Ishikawa (cell line): ENCODE data around the gene PARD3.

Experiments used
- EP300 ChIP-seq: IDR thresholded peaks from 2 replicates; pipeline ENCODE4 v1.6.1; 2012; ENCODE audit warnings: borderline replicate concordance
- FOXM1 ChIP-seq: IDR thresholded peaks from 2 replicates; pipeline ENCODE4 v1.6.1; 2012; ENCODE audit warnings: low read depth, borderline replicate concordance
- MAX ChIP-seq: IDR thresholded peaks from 2 replicates; pipeline ENCODE4 v1.6.1; 2012
- RAD21 ChIP-seq: IDR thresholded peaks from 2 replicates; pipeline ENCODE4 v1.6.1; 2012; ENCODE audit warnings: low read depth
- TAF1 ChIP-seq: IDR thresholded peaks from 2 replicates; pipeline ENCODE4 v1.6.1; 2012; ENCODE audit warnings: low read depth, mild to moderate bottlenecking
- YY1 ChIP-seq: IDR thresholded peaks from 2 replicates; pipeline ENCODE4 v1.6.1; 2012; ENCODE audit warnings: low read depth
- ZBTB7A ChIP-seq: IDR thresholded peaks from 2 replicates; pipeline ENCODE4 v1.6.1; 2012; ENCODE audit warnings: low read depth
- TF ChIP-seq, protein P1 (sequence below): IDR thresholded peaks from 2 replicates; pipeline ENCODE4 v1.6.1; 2012; ENCODE audit warnings: low read depth, mild to moderate bottlenecking
- TF ChIP-seq, protein P2 (sequence below): IDR thresholded peaks from 2 replicates; pipeline ENCODE4 v1.6.1; 2012

DNA sequence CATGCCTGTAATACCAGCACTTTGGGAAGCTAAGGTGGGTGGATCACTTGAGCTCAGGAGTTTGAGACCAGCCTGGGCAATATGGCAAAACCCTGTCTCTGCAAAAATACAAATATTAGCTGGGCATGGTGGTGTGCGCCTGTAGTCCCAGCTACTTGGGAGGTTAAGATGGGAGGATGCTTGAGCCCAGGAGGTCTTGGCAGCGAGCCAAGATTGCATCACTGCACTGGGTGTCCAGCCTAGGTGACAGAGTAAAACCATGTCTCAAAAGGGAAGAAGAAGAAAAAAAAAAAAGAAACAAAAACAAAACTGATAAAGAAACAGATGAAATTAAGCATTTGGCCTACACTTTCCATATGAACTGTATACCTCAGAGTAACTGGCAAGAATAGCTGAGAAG, 319.2 kb downstream of the PARD3 start:
- TF ChIP-seq EP300: no peak
- no peak for TF ChIP-seq RAD21
- TF ChIP-seq, protein P1, sequence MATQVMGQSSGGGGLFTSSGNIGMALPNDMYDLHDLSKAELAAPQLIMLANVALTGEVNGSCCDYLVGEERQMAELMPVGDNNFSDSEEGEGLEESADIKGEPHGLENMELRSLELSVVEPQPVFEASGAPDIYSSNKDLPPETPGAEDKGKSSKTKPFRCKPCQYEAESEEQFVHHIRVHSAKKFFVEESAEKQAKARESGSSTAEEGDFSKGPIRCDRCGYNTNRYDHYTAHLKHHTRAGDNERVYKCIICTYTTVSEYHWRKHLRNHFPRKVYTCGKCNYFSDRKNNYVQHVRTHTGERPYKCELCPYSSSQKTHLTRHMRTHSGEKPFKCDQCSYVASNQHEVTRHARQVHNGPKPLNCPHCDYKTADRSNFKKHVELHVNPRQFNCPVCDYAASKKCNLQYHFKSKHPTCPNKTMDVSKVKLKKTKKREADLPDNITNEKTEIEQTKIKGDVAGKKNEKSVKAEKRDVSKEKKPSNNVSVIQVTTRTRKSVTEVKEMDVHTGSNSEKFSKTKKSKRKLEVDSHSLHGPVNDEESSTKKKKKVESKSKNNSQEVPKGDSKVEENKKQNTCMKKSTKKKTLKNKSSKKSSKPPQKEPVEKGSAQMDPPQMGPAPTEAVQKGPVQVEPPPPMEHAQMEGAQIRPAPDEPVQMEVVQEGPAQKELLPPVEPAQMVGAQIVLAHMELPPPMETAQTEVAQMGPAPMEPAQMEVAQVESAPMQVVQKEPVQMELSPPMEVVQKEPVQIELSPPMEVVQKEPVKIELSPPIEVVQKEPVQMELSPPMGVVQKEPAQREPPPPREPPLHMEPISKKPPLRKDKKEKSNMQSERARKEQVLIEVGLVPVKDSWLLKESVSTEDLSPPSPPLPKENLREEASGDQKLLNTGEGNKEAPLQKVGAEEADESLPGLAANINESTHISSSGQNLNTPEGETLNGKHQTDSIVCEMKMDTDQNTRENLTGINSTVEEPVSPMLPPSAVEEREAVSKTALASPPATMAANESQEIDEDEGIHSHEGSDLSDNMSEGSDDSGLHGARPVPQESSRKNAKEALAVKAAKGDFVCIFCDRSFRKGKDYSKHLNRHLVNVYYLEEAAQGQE: no peak
- TF ChIP-seq TAF1: no peak
- TF ChIP-seq YY1: no peak
- TF ChIP-seq MAX: no peak
- TF ChIP-seq, protein P2, sequence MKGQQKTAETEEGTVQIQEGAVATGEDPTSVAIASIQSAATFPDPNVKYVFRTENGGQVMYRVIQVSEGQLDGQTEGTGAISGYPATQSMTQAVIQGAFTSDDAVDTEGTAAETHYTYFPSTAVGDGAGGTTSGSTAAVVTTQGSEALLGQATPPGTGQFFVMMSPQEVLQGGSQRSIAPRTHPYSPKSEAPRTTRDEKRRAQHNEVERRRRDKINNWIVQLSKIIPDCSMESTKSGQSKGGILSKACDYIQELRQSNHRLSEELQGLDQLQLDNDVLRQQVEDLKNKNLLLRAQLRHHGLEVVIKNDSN: no peak
- TF ChIP-seq FOXM1: no peak
- TF ChIP-seq ZBTB7A: no peak
